ENCODE results near the gene PUSL1.

The PUSL1 gene

GRCh38 chr1:1356796-1357401, 48.5 kb downstream of the PUSL1 start:
- DNase-seq, result no peak

- no peak for DNase-seq
Observed at GRCh38 chr1:1357871-1358432, 49.6 kb downstream of the PUSL1 start.

- no peak for DNase-seq
Observed at GRCh38 chr1:1358433-1359271, 50.3 kb downstream of the PUSL1 start, which contains the start of gene MXRA8. Gene MXRA8 (minus strand): TSS chr1:1358555. CDS start chr1:1358504, 51 bp downstream.

GRCh38 chr1:1359308-1359663, 50.9 kb downstream of the PUSL1 start:
- DNase-seq, result no peak

- no peak for DNase-seq
Observed at GRCh38 chr1:1359664-1360468, 51.5 kb downstream of the PUSL1 start.

GRCh38 chr1:1360506-1361169, 52.2 kb downstream of the PUSL1 start:
- DNase-seq, result no peak

Measured in activated CD4-positive, alpha-beta T cell treated with anti-CD3 and anti-CD28 coated beads, Interleukin-10, Interleukin-2, amounts not matched to agents 100 ng/mL and 50 ng/mL, durations not matched to agents 16 hours and 8 hours (primary cell).